GM19467 (cell line): ENCODE measurements around the gene ORC5.
"Not testable (repeated sequence)": the region's sequence is repeated elsewhere in the genome, so short reads cannot be mapped to it uniquely, and the experiment has no call there.

Experiments
- ATAC-seq: cut with Tn5 transposase; IDR thresholded peaks from one replicate; pipeline ENCODE4 v1.9.1; 2021; ENCODE audit warnings: mild to moderate bottlenecking, moderate library complexity; ENCODE audit not compliant: unreplicated experiment

ORC5 gene

DNA sequence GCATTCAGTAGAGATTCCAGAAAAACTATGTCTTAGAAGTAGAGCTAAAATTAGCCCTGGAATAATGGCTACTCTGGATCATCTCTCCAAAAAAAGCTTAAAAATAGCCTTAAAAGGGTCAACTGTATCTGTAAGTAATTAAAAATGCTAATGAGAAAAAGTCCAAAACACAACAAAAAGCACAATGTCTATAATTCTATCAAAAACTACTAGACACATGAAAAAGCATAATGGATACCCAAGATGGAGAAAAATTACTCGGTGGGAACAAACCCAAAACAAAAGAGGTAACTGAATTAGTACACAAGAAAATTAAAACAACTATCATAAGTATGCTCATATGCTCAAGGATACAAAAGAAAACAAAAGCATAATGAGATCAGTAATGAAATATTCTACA, 15.4 kb downstream of the ORC5 start:
- ATAC-seq: no peak

DNA sequence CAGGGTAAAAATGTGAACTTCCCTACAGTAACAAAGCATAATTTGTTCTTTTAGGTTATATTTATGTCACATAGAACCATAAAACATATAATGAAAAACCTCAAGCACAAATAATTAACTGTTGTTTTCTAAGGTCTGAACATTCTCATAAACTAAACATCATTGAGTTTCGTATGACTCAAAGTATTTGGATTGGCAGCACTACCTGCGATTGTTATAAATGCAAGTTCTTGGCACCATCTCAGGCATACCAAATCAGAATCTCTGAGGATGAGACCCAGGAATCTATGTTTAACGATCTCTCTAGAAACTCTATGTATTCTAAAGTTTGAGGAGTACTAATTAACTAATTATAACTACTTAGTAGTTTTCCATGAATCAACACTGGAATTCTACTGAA, 22.5 kb downstream of the ORC5 start:
- no peak for ATAC-seq

- ATAC-seq: no peak
Observed at GRCh38 chr7:104179178-104179577, 28.6 kb downstream of the ORC5 start.

GRCh38 chr7:104177565-104178083, 30.2 kb downstream of the ORC5 start:
- not testable (repeated sequence) for ATAC-seq

- no peak for ATAC-seq
Observed at GRCh38 chr7:104176332-104176731, 31.5 kb downstream of the ORC5 start.

DNA sequence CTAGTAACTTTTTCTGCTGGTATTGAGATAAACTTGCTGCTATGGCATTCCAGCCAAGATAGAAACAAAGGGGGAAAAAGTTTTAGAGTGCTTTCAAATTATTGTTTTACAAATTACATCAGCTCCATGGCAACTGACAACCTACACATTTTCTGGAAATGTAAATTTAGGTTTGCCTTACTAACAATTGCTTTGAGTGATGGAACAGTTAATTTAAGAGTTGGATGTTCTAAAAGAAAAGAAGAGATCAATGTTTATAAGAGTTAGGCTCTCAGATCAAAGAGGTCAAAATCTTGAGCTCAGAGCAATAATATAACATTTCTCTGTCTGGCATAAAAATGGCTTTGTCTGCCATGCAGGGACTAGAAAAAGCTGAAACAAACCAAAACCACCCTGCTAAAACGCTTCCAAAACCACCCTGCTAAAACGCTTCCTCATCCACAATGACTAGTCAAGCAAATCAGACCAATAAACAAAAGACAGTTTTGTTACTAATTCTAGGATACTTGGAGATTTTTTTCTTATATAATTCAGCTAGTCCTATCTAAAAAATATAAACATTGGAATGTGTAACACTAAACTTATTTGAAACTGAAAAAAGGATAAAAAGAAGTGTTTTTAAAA, 32.3 kb downstream of the ORC5 start:
- ATAC-seq: no peak

DNA sequence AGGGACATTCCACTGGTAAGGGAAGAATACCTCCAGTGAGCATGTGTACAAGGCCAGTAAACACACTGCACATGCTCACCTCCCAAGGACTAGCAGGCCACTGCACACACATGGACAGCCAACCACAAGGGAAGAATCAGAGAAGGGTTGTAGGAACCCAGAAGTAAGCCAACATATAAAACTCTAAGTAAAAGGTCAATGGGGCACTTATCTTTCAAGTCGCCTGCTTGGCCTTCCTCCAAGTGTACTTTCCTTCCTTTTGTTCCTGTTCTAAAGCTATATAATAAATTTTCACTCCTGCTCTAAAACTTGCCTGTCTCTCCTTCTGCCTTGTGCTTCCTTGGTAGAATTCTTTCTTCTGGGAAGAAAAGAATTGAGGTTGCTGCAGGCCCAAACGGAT, 33.0 kb downstream of the ORC5 start:
- ATAC-seq: no peak

DNA sequence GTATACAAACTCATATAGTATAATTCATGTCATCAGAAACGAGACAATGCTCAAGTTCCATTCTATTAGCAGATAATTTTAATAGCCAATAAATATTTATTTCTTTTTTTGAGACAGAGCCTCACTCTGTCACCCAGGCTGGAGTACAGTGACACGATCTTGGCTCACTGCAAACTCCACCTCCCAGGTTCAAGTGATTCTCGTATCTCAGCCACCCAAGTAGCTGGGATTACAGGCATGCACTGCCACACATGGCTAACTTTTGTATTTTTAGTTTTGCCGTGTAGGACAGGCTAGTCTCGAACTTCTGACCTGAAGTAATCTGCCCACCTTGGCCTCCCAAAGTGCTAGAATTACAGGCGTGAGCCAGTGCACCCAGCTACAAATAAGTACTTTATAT, 45.7 kb downstream of the ORC5 start:
- ATAC-seq: no peak

DNA sequence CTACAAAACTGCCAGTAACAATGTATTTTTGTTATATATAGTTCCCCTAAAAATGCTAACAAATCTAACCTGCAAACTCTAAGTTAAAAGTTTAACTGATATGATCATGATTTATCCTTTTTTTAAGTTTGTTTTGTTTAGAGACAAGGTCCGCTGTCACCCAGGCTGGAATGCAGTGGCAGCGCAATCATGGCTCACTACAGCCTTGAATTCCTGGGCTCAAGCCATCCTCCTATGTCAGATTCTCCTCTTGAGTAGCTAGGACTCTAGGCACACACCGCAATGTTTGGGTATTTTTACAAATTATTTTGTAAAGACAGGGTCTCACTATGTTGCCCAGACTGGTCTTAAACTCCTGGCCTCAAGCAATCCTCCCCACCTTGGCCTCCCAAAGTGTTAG, 46.6 kb downstream of the ORC5 start:
- ATAC-seq: no peak

GRCh38 chr7:104160375-104160774, 47.4 kb downstream of the ORC5 start:
- no peak for ATAC-seq

GRCh38 chr7:104156842-104157277, 51.0 kb downstream of the ORC5 start:
- ATAC-seq: no peak

GRCh38 chr7:104153287-104153686, 54.5 kb downstream of the ORC5 start:
- no peak for ATAC-seq

GRCh38 chr7:104152468-104152867, 55.3 kb downstream of the ORC5 start:
- ATAC-seq: no peak

- no peak for ATAC-seq
Observed at GRCh38 chr7:104150470-104150869, 57.3 kb downstream of the ORC5 start.

- no peak for ATAC-seq
Observed at GRCh38 chr7:104149822-104150221, 58.0 kb downstream of the ORC5 start.

DNA sequence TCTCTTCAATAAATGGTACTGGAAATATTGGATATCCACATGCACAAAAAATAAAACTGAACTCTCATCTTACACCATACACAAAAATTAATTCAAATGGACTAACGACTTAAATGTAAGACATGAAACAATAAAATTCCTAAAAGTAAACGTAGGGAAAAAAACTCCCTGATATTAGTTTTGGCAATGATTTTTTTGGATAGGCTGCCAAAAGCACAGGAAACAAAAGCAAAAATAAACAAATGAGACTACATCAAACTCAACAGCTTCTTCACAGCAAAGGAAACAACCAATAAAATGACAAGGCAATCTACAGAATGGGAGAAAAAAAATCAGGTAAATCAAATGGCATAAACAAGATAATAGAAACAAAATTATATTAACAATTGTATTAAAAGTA, 65.7 kb downstream of the ORC5 start:
- no peak for ATAC-seq

- ATAC-seq: no peak
Observed at GRCh38 chr7:104137971-104138370, 69.8 kb downstream of the ORC5 start.

DNA sequence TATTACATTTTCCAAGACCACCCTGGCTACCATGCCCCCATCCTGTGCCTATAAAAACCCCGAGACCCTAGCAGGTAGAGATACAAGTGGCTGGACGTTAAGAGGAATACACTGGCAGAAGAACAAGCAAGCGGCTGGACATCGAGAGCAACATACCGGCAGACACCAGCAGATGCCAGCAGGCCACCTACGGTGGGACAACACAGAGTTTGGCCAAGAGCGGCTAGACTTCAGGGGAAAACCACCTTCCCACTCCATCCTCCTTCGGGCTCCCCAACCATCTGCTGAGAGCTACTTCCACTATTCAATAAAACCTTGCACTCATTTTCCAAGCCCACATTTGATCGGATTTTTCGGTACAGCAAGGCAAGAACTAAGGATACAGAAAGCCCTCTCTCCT, 70.3 kb downstream of the ORC5 start:
- no peak for ATAC-seq

DNA sequence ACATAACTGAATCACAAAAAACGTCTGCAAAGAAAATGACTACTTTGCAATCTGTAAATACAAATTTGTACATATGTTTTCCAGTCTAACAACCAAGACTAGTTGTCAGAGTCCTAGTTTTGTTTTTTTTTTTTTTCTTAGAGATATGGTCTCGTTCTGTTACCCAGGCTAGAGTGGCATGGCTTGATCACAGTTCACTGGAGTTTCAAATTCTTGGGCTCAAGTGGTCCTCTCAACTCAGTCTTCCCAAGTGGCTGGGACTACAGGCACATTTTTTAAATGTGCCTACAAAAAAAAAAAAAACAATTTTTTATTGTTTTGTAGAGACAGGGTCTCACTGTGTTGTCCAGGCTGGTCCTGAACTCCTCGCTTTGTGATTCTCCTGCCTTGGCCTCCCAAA, 70.8 kb downstream of the ORC5 start:
- no peak for ATAC-seq

- no peak for ATAC-seq
Observed at GRCh38 chr7:104136561-104136960, 71.3 kb downstream of the ORC5 start.

DNA sequence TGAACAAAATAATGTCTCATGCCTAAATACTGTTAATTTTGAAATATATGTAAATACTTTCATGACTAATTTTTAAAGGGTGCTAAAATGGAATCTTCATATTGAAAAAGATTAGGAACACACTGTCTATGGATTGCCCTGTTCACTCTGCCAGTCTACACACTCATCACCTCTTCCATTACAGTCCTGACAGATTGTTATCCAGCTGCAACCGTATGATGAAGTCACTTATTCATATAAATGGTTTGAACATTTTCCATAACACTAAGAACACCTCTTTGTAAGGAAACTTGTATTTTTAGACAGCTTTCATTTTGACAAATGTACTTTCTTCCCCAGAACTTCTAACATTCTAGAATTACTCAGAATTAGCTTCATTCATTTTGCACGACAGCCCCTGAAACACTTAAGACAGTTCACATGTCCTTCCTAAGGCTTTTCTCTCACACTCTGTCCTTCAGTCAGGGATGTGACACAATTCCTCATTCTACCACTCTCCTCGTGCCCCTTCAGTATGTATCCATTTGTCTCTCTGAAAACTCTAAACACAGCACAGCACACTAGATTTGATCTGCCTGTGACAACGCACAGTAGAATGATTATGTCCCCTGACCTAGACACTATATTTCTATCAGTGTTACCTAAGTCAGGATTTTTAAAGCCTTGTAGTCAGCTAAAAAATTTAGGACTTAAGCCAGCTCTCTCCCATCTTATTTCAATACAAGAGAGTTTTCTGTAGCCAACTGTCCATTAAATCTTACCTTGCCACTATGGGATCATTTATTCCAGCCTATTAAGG, 71.9 kb downstream of the ORC5 start:
- no peak for ATAC-seq

DNA sequence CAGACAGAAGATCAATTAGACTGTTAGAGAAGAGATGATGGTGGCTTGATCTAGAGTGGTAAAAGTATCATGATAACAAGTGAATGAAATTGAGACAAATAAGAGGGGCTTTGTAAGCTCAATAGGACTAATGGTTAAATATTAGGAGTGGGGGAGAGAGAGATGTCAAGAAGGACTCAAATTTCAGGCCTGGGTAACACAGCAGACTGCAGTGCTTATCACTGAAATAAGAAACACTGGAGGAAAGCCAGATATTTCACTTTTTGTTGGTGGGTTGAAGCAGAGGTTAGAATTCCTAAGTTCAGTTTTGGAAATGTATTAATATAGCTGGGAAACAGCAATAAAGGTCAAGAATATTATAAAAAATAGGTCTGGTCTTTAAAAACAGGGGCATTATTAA, 74.6 kb downstream of the ORC5 start:
- no peak for ATAC-seq
